GM12873 (cell line): ENCODE measurements around the gene CORO2B.

Experiments used
- TF ChIP-seq, protein P1 (sequence below): IDR thresholded peaks from 2 replicates; pipeline ENCODE4 v1.5.1; 2012; ENCODE audit warnings: low read depth, mild to moderate bottlenecking, moderate library complexity, low read length, control low read depth; ENCODE audit not compliant: insufficient read depth; ENCODE audit errors: missing control alignments

CORO2B gene

DNA sequence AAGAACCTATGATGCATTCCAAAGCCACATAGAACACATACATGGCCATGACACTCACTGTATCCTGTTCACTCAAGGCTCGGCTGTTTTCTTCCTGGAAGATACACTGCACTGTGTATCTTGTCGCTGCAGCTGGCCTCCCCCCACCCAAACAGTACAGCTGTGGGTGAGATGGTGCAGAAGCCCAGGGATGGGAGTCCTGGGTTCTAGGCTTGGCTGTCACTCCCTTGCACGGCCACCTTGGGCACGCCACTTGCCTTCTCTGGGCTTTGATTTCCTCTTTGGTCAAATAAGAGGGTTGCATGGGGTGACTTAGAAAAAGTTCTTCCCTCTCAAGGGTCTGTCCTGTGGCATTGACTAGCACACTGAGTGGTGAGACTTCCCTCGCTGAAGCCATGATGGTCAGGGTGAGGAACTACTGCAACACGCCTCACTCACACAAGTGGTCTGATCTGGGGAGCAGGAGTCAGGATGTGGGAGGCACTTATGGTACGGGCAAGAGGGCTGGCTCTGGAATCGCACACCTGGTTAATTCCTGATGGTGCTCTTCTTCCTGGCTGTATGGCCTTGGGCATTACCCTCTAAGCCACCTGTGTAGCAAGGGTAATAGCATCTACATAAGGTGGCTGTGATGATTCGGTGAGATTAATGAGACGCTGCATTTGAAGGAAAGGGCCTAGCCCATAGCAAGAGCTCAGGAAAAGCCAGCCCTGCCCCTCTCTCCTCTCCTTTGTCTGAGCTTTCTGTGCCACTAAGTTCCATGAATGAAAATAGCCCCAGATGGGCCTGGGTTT is 197.9 kb downstream of the CORO2B start:
- TF ChIP-seq, protein P1, sequence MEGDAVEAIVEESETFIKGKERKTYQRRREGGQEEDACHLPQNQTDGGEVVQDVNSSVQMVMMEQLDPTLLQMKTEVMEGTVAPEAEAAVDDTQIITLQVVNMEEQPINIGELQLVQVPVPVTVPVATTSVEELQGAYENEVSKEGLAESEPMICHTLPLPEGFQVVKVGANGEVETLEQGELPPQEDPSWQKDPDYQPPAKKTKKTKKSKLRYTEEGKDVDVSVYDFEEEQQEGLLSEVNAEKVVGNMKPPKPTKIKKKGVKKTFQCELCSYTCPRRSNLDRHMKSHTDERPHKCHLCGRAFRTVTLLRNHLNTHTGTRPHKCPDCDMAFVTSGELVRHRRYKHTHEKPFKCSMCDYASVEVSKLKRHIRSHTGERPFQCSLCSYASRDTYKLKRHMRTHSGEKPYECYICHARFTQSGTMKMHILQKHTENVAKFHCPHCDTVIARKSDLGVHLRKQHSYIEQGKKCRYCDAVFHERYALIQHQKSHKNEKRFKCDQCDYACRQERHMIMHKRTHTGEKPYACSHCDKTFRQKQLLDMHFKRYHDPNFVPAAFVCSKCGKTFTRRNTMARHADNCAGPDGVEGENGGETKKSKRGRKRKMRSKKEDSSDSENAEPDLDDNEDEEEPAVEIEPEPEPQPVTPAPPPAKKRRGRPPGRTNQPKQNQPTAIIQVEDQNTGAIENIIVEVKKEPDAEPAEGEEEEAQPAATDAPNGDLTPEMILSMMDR = no peak
